SKM-1 (cell line): ENCODE measurements around the gene NMNAT2.
A peak's percentile ranks its signal among the peaks of the same experiment; 100 is the strongest.
"Not testable (repeated sequence)": the region's sequence is repeated elsewhere in the genome, so short reads cannot be mapped to it uniquely, and the experiment has no call there.

Experiments
- DNase-seq: peaks from one replicate; lab custom pipeline; 2025; ENCODE audit not compliant: unreplicated experiment; lab: John Stamatoyannopoulos, UW

NMNAT2 gene

GRCh38 chr1:183267646-183268431 lies 150.3 kb downstream of the NMNAT2 start:
- no peak for DNase-seq

GRCh38 chr1:183263886-183264602 lies 154.1 kb downstream of the NMNAT2 start:
- no peak for DNase-seq

DNA sequence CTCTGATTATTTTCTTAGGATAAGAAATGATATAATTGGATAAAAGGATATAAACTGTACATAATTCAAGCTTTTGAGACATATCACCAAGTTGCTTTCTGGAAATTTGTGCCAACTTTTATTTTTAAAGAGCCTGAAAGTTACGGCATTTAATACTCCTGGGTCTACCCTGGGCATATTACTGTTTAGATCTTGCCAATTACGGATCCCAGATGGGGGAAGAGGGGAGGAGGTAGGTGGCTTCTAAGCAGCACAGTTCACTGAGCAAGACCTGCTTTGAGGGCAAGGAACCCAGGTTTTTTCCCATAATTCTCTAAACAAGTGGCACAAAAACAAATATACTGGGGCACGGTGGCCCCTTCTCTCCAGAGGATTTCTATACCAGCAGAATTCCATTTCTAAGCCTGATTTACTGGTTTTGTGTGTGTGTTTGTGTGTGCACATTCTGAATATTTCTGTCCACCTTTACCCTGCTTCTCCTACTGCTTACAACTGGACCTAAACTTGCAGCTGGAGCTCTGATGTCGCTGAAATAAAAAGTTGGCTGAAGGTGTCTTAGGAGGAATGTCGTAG lies 155.5 kb downstream of the NMNAT2 start:
- no peak for DNase-seq

DNA sequence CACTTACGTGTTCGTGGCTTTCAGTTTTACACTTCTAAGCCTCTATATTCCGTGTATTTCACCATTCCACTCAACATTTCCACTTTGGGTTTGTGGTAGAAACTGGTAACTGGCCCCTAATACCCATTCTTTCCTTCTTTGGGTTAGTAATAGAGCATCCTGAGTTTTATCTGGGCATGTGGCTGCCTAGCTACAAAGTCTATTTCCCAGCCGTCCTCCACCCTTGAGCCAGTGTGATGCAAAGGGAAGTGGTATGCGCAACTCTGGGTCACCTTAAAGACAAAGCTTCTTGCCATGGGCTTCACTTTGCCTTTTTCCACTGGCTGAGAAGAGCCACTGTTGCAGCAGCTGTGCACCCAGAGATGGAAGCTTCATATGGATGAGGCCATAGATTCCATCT lies 158.3 kb downstream of the NMNAT2 start:
- peak; percentile 71 for DNase-seq

GRCh38 chr1:183255073-183255472 lies 163.1 kb downstream of the NMNAT2 start:
- no peak for DNase-seq

DNA sequence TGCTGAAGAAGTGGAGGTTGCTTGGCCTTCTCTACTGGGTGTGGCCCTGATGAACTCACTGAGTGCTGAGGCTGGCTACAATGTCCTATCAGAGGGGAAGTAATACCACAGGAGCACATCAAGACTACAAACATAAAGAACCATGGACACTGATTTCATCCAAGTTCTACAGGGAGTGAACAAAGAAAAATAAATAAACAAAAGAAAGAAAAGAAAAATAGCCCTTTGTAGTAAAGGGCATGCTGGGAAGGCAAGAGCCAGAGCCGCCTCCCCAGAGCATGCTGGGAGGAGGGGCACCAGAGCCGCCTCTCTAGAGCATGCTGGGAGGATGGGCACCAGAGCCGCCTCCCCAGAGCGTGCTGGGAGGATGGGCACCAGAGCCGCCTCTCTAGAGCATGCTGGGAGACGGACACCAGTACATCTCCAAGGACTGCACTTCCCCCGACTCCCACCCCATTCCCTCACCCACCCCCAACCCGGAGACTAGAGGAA lies 166.2 kb downstream of the NMNAT2 start:
- DNase-seq: no peak

DNA sequence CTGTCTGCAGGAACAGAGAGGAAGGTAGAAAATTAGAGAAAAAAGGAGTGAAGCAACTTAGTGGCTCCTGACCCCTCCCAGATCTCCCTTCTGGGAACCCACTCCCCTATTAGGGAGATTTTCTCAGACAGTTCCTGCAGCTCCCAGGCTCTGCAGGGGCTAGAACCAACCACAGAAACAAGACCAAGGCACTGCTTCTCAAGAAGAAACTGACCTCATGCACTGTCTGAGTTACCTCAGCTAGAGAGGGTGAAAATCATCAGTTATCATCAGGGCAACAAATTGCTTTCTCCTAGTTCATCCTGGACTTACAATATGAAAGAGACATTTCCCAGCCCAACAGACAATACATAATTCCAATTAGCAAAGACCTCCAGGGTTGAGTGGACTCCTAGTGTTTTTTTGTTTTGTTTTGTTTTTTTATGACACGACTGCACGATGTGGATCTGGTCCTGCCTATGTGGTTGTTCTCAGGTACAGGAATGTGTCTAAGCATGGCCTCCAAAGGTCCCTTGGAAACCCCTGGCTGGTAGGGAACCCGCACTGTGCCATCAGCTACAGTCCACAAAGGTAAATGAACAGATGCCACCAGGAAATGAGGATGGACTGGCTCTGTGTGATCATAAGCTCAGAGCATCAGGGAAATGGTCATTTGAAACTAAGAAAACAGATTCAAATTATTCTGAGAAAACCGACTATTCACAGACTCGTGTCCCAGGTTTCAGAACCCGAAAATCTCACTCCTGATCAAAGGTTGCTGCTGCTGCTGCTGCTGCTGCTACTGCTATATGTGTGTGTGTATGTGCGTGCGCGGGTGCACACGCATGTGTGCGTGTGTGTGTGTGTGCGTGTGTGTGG lies 166.8 kb downstream of the NMNAT2 start:
- DNase-seq: no peak

DNA sequence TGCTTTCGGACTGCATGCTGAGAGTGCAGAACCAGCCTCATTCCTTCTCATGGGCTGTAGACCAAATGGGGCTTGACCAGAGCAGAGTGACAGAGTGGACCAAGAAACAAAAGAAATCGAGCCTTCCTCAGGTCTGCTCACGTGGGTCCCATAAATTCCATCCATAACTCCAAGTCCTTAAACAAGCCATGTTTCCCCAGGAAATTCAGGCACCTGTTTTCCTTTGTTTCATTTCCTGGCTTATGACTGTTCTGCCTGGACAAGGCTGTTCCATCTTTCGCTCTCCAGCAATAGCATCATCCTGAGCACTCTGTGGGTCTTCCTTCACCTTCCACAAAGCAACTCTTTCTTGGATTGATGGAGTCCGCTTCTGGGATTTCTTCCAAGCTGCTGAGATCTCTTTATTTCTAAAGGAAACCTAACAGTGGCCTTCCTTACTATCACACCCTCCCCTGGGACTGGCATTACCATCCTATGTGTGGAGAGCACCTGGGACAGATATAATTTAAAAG lies 168.2 kb downstream of the NMNAT2 start:
- no peak for DNase-seq

DNA sequence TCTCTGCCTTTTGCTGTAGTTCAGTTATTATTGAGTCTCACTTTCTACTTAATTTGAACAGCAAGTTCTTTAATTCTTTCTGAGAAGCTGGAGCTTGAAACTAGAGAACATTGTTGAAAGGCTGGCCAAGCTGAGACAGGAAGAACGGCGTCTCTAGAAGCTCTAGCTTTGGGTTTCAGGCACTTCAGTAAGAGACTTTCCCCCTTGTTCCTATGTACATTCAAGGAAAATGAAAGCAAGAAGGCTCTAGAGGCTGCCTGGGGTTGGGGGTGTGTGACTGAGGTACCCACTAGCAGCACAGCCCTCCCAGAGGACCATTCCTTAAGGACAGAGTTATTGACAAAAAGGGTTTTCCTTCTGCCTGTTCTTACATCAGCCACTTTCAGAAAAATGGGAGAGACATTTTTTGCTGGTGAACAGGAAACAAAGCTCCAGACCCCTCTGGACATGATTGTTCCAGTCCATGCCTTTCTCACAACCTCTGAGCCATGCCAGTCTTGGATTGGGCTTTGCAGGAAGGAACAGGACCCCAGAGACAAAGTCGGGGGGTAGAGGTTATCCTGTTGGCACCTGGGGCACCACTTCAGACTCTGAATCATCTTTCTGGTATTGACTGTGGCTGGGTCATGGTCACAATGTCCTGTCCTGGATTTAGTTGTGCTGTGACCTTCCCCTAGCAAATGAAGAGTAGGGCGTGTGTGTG lies 169.0 kb downstream of the NMNAT2 start:
- no peak for DNase-seq

- no peak for DNase-seq
These were observed 170.2 kb downstream of the NMNAT2 start for GRCh38 chr1:183247931-183248330.

GRCh38 chr1:183247484-183247883 lies 170.7 kb downstream of the NMNAT2 start:
- no peak for DNase-seq

GRCh38 chr1:183247066-183247465 lies 171.1 kb downstream of the NMNAT2 start:
- DNase-seq: no peak

DNA sequence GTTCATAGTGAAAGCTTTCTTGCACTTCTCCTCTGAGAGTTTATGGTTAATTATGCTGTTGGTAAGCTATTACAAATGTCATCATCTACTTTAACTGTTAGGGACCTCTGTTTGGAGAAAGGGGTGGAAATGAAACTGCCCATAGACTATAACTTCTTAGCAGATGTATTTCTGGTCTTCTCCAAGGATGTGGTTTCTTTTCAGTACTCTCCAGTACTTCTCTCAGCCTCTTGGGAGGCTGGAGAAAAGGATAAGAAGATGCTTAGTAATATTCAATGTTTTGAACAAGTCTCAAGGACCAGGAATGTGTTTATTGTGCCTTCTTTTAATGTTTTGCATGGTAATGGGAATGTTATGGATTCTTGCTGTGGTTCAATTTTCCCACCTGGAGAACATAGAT lies 171.7 kb downstream of the NMNAT2 start:
- no peak for DNase-seq

GRCh38 chr1:183245357-183245756 lies 172.8 kb downstream of the NMNAT2 start:
- DNase-seq: no peak

DNA sequence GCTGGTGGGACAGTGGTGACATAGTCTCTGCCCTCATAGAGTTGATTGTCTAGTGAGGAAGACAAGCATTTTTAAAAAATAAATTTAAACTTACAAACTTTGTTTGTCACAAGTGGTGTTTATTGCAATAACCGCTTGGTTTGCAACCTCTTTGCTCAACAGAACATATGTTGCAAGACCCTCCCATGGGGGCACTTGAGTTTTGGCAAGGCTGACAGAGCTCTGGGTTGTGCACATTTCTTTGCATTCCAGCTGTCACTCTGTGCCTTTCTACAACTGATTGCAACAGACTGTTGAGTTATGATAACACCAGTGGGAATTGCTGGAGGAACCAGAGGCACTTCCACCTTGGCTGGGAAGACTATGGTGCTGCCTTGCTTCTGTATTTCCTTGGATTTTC lies 173.7 kb downstream of the NMNAT2 start:
- peak; percentile 37 for DNase-seq

DNA sequence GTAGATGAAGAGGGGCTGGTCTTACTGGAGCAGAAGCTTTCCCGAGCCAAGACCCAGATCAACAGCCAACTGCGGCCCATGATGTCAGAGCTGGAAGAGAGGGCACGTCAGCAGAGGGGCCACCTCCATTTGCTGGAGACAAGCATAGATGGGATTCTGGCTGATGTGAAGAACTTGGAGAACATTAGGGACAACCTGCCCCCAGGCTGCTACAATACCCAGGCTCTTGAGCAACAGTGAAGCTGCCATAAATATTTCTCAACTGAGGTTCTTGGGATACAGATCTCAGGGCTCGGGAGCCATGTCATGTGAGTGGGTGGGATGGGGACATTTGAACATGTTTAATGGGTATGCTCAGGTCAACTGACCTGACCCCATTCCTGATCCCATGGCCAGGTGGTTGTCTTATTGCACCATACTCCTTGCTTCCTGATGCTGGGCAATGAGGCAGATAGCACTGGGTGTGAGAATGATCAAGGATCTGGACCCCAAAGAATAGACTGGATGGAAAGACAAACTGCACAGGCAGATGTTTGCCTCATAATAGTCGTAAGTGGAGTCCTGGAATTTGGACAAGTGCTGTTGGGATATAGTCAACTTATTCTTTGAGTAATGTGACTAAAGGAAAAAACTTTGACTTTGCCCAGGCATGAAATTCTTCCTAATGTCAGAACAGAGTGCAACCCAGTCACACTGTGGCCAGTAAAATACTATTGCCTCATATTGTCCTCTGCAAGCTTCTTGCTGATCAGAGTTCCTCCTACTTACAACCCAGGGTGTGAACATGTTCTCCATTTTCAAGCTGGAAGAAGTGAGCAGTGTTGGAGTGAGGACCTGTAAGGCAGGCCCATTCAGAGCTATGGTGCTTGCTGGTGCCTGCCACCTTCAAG lies 174.8 kb downstream of the NMNAT2 start:
- DNase-seq: peak; percentile 88

GRCh38 chr1:183242556-183242955 lies 175.6 kb downstream of the NMNAT2 start:
- no peak for DNase-seq

- DNase-seq: no peak
These were observed 176.7 kb downstream of the NMNAT2 start for GRCh38 chr1:183241471-183241870.

GRCh38 chr1:183240853-183241252 lies 177.3 kb downstream of the NMNAT2 start:
- DNase-seq: not testable (repeated sequence)
